Tibial artery (tissue), 4 donors: ENCODE data around the gene CELF4.

Source experiments
- DNase-seq, 2 donors: peaks; one replicate each; pipeline ENCODE4 v3.0.0-alpha.2; 2019
- H3K27ac ChIP-seq, 2 donors: fragments of 200-600 bp; sonication (generic) in 1 of 2; 1 replicate in 1 of 2; 2 replicates in 1 of 2; pipeline ENCODE4 v1.5.1; 2018 to 2019; ENCODE audit warnings: mild to moderate bottlenecking in 1 of 2
- H3K27me3 ChIP-seq, 2 donors: fragments of 200-600 bp; sonication (generic) in 1 of 2; one replicate each; pipeline versions ENCODE4 v1.5.1 to v1.6.0; 2016 to 2019
- H3K36me3 ChIP-seq, 3 donors: fragments of 200-600 bp; sonication (generic) in 2 of 3; one replicate each; pipeline ENCODE4 v1.5.1; 2016 to 2019; ENCODE audit warnings: mild to moderate bottlenecking in 2 of 3
- H3K4me1 ChIP-seq, 4 donors: fragments of 200-600 bp; sonication (generic) in 2 of 4; 1 replicate in 3 of 4; 2 replicates in 1 of 4; pipeline ENCODE4 v1.5.1; 2016 to 2019
- H3K4me3 ChIP-seq, 2 donors: fragments of 200-600 bp; sonication (generic) in 1 of 2; 1 replicate in 1 of 2; 2 replicates in 1 of 2; pipeline ENCODE4 v1.5.1; 2018 to 2019; ENCODE audit warnings: mild to moderate bottlenecking in 2 of 2
- H3K9me3 ChIP-seq, 3 donors: fragments of 200-600 bp; sonication (generic) in 1 of 3; one replicate each; pipeline ENCODE4 v1.5.1; 2016 to 2019
- CTCF ChIP-seq, 2 experiments: fragments of 200-600 bp in 1 of 2; fragments of 450-650 bp in 1 of 2; IDR thresholded peaks; one replicate each; pipeline ENCODE4 v1.5.1; 2017 to 2019; ENCODE audit warnings: antibody characterized with exemption in 2 of 2, mild to moderate bottlenecking in 1 of 2, moderate library complexity in 1 of 2
- intact Hi-C: fragments of 100-400 bp; cut with DNase I; formaldehyde crosslinking; loops from one replicate; pipeline ENCODE4 v1.15.0; 2023; ENCODE audit warnings: low total_unique reads

The CELF4 gene

GRCh38 chr18:37270666-37271052, 294.9 kb downstream of the CELF4 start:
- no peaks in the 10 kb centered on the region for H3K36me3 ChIP-seq
- no peak overlapping the region for H3K4me3 ChIP-seq
- peaks cover 0 to 4% (median 0%) of the 10 kb centered on the region in 3 donors for H3K9me3 ChIP-seq
- H3K27me3 ChIP-seq: peaks cover 0 to 45% of the 10 kb centered on the region in 2 donors
- TF ChIP-seq CTCF (IDR thresholded peaks at IDR 0.05): no peak
- H3K27ac ChIP-seq: no peak overlapping the region
- DNase-seq: no peak
- intact Hi-C loops: no loop called here
- peaks cover 0 to 5% (median 0%) of the 10 kb centered on the region in 4 donors for H3K4me1 ChIP-seq

DNA sequence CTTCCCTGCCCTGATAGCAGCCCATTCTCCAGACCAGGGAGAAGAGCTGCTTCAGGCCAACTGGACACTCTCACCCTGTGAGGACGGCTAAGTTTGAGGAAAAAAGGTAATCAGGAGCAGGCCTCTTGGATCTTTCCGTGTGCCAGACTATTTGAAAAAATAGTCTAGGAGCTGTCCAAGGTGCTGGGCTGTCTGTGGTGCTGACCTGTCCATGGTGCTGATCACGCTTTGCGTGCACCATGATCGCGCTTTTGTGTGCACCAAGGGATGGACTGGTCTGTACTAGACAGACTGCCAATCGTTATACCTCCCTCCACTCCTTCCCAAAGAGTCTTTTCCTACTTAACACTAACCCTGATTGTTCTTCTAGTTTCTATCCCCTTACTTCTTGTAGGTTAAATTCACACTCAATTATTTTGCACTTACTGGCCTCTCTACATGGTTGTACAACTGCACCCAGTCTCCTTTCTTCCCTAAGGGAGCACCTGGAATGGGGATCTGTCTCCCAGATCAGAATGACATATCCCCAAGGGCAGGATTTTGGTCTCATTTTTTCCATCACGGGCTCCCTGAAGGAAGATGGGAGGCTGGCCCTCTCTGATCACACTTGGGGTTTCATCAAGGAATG, 295.4 kb downstream of the CELF4 start:
- intact Hi-C loops: no loop called here
- Histone ChIP-seq H3K9me3 (no peaks in the 10 kb centered on the region), H3K4me3 (no peak overlapping the region), H3K27ac (no peak overlapping the region), H3K27me3 (peaks cover 0 to 44% of the 10 kb centered on the region in 2 donors), H3K36me3 (no peaks in the 10 kb centered on the region), H3K4me1 (peaks cover 0 to 5% (median 0%) of the 10 kb centered on the region in 4 donors)
- no peak for DNase-seq
- no peak for TF ChIP-seq CTCF (IDR thresholded peaks at IDR 0.05)

DNA sequence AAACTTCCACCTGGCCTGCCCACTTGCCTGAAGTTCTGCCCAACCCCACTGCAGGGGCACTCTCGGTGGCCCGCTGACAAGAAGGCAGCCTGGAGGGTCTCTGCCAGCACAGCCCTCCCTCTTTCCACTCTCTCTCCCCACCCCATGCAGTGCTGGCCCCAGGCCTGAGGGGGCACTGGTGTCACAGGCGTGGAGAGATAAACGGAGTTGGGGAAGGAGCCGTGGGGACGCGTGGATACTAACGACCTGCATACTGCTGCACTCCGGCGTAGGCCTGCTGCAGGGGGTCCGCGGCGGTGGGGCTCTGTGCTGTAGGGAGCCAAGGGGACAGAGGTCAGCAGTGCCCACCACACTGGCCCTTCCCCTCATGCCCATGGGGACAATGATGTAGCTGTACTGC, 299.3 kb downstream of the CELF4 start:
- Histone ChIP-seq H3K4me1 (no peaks in the 10 kb centered on the region), H3K9me3 (no peaks in the 10 kb centered on the region), H3K27ac (no peak overlapping the region), H3K4me3 (no peak overlapping the region), H3K36me3 (no peaks in the 10 kb centered on the region), H3K27me3 (peaks cover 0 to 39% of the 10 kb centered on the region in 2 donors)
- no peak for TF ChIP-seq CTCF (IDR thresholded peaks at IDR 0.05)
- intact Hi-C loops: no loop called here
- DNase-seq: no peak

- no peak for TF ChIP-seq CTCF (IDR thresholded peaks at IDR 0.05)
- Histone ChIP-seq H3K27ac (no peak overlapping the region), H3K36me3 (no peaks in the 10 kb centered on the region), H3K4me1 (no peaks in the 10 kb centered on the region), H3K27me3 (peaks cover 0 to 44% of the 10 kb centered on the region in 2 donors), H3K9me3 (no peaks in the 10 kb centered on the region), H3K4me3 (no peak overlapping the region)
- intact Hi-C loops: no loop called here
- no peak for DNase-seq
These were observed 300.2 kb downstream of the CELF4 start for GRCh38 chr18:37265382-37265781.

- Histone ChIP-seq H3K36me3 (no peaks in the 10 kb centered on the region), H3K4me3 (no peak overlapping the region), H3K4me1 (no peaks in the 10 kb centered on the region), H3K27ac (no peak overlapping the region), H3K27me3 (peaks cover 0 to 45% of the 10 kb centered on the region in 2 donors), H3K9me3 (no peaks in the 10 kb centered on the region)
- TF ChIP-seq CTCF (IDR thresholded peaks at IDR 0.05): no peak
- intact Hi-C loops: no loop called here
- no peak for DNase-seq
These were observed 300.6 kb downstream of the CELF4 start for GRCh38 chr18:37264956-37265355.

DNA sequence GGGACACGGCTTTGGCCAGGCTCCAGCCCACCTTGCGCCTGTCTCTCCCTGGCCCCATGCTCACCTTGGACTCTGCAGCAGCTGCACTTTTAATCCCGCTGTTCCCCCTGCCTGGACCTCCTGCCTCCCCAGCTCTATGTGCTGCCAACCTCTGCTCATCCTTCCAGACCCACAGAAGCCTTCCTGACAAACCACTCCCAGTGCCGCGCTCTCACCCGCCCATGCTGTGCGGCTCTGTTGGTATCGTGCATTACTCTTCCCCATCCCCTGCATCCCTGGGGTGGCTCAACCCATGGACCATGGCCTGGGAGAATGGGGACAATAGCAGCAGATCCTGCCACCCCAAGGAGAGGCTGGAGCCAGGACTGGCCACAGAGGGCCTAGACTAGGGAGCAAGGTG, 303.6 kb downstream of the CELF4 start:
- Histone ChIP-seq H3K27ac (no peak overlapping the region), H3K27me3 (peaks cover 0 to 67% of the 10 kb centered on the region in 2 donors), H3K9me3 (no peaks in the 10 kb centered on the region), H3K36me3 (no peaks in the 10 kb centered on the region), H3K4me3 (no peak overlapping the region), H3K4me1 (no peaks in the 10 kb centered on the region)
- no peak for TF ChIP-seq CTCF (IDR thresholded peaks at IDR 0.05)
- DNase-seq: no peak
- intact Hi-C loops: no loop called here
